T-helper 1 cell (primary cell): ENCODE results near the gene DNAJC1.

Experiments
- DNase-seq, 5 donors: peaks; one replicate each; pipeline ENCODE4 v3.0.0-alpha.2; 2012 to 2020

Gene DNAJC1

GRCh38 chr10:21954132-21954531 is 49.4 kb downstream of the DNAJC1 start:
- DNase-seq, result no peak

GRCh38 chr10:21953585-21954057 is 49.9 kb downstream of the DNAJC1 start:
- DNase-seq, result peak in 1 of 5 donors; percentile 19

GRCh38 chr10:21950566-21950965 is 53.0 kb downstream of the DNAJC1 start:
- no peak for DNase-seq

GRCh38 chr10:21946946-21947345 is 56.6 kb downstream of the DNAJC1 start:
- no peak for DNase-seq

GRCh38 chr10:21944727-21945386 is 58.7 kb downstream of the DNAJC1 start:
- DNase-seq, result no peak

GRCh38 chr10:21943633-21944265 is 59.8 kb downstream of the DNAJC1 start:
- DNase-seq, result no peak

- DNase-seq, result no peak
These were observed 68.0 kb downstream of the DNAJC1 start for GRCh38 chr10:21935439-21936023.

- no peak for DNase-seq
These were observed 69.2 kb downstream of the DNAJC1 start for GRCh38 chr10:21934307-21934706.

- no peak for DNase-seq
These were observed 74.5 kb downstream of the DNAJC1 start for GRCh38 chr10:21929070-21929469.

- DNase-seq, result no peak
These were observed 75.7 kb downstream of the DNAJC1 start for GRCh38 chr10:21927631-21928353.

GRCh38 chr10:21926949-21927348 is 76.6 kb downstream of the DNAJC1 start:
- DNase-seq, result no peak

- DNase-seq, result no peak
These were observed 77.1 kb downstream of the DNAJC1 start for GRCh38 chr10:21926358-21926925.

GRCh38 chr10:21925851-21926250 is 77.7 kb downstream of the DNAJC1 start:
- no peak for DNase-seq

GRCh38 chr10:21924511-21924910 is 79.0 kb downstream of the DNAJC1 start:
- DNase-seq, result no peak

- no peak for DNase-seq
These were observed 82.9 kb downstream of the DNAJC1 start for GRCh38 chr10:21920633-21921032.

- no peak for DNase-seq
These were observed 83.6 kb downstream of the DNAJC1 start for GRCh38 chr10:21919906-21920305.

- no peak for DNase-seq
These were observed 84.4 kb downstream of the DNAJC1 start for GRCh38 chr10:21919117-21919516.

- no peak for DNase-seq
These were observed 90.9 kb downstream of the DNAJC1 start for GRCh38 chr10:21912625-21913024.

GRCh38 chr10:21910798-21911197 is 92.7 kb downstream of the DNAJC1 start:
- no peak for DNase-seq

- DNase-seq, result no peak
These were observed 96.1 kb downstream of the DNAJC1 start for GRCh38 chr10:21907436-21907835.

GRCh38 chr10:21904930-21905329 is 98.6 kb downstream of the DNAJC1 start:
- DNase-seq, result no peak

- no peak for DNase-seq
These were observed 103.8 kb downstream of the DNAJC1 start for GRCh38 chr10:21899736-21900135.

- no peak for DNase-seq
These were observed 107.6 kb downstream of the DNAJC1 start for GRCh38 chr10:21895932-21896331.
